ENCODE results near the gene MKX. TPM values are rescaled to one million over a fixed set of nuclear protein-coding genes. Genes with fewer than 3 reads are reported as not detected.
"Not testable (repeated sequence)": the region's sequence is repeated elsewhere in the genome, so short reads cannot be mapped to it uniquely, and the experiment has no call there.

The MKX gene
- polyA plus RNA-seq, 1 donor, result 0.40 TPM

GRCh38 chr10:27695706-27696105 is 49.9 kb downstream of the MKX start:
- Histone ChIP-seq H3K9me3 (ENCODE audit: control insufficient read depth, low read depth, low read length) (no peaks in the 10 kb centered on the region), H3K4me3 (ENCODE audit: low read length) (no peak overlapping the region), H3K27me3 (ENCODE audit: control insufficient read depth, insufficient read depth, low read length) (no peaks in the 10 kb centered on the region), H3K36me3 (ENCODE audit: control insufficient read depth, insufficient read depth, low read length) (no peaks in the 10 kb centered on the region), H3K27ac (ENCODE audit: low read length) (no peak overlapping the region), H3K4me1 (ENCODE audit: control insufficient read depth, insufficient read depth, low read length) (no peaks in the 10 kb centered on the region)
- WGBS (ENCODE audit: insufficient coverage, low lambda C conversion rate), result 43% methylated on average over 1 of the region's 2 CpGs
- no peak for DNase-seq

DNA sequence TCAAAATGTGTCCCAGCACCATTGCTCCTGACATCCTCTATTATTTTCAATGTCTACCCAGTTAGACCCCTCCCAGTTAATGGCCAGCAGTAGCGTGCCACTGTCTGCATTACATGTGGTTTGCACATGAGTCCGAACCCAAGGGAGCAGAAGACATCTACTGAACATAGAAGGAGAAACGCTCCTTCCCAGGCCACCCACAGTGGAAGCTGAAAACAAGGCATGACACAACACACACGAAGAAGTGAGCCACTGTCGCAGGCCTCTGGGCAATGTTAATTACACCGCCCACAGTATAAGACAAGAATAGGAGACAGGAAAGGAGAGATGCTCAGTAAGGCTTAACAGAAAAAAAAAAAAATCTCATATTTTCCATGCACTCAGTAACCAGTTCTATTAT is 50.5 kb downstream of the MKX start:
- Histone ChIP-seq H3K4me1 (ENCODE audit: control insufficient read depth, insufficient read depth, low read length) (no peaks in the 10 kb centered on the region), H3K4me3 (ENCODE audit: low read length) (no peak overlapping the region), H3K27ac (ENCODE audit: low read length) (no peak overlapping the region), H3K36me3 (ENCODE audit: control insufficient read depth, insufficient read depth, low read length) (no peaks in the 10 kb centered on the region), H3K9me3 (ENCODE audit: control insufficient read depth, low read depth, low read length) (no peaks in the 10 kb centered on the region), H3K27me3 (ENCODE audit: control insufficient read depth, insufficient read depth, low read length) (no peaks in the 10 kb centered on the region)
- WGBS (ENCODE audit: insufficient coverage, low lambda C conversion rate), result 90% methylated on average over 3 of the region's 6 CpGs
- DNase-seq, result no peak

DNA sequence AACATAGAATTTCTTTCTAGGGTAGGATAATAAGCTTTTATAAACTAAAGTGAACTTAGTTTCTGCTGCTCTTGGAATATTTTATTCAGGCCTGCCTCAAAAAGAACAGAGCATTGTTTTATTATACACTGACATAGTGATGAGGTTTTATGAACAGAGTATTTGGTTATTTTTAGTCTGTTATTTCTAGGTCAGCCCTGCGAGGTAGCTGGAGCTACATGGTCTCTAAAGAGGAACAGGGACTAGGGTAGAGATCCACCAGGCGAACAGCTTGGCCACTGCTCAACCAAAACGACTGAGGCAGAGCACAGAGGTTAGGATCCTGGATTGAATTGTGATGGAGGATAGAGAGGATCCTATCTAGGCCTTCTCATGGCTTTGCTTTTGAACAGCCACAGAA is 53.0 kb downstream of the MKX start:
- DNase-seq, result no peak
- no peak overlapping the region for H3K4me3 ChIP-seq (ENCODE audit: low read length)
- H3K36me3 ChIP-seq (ENCODE audit: control insufficient read depth, insufficient read depth, low read length), result no peaks in the 10 kb centered on the region
- no CpG with 5 or more reads among the region's 3 CpGs for WGBS (ENCODE audit: insufficient coverage, low lambda C conversion rate)
- no peak overlapping the region for H3K27ac ChIP-seq (ENCODE audit: low read length)
- no peaks in the 10 kb centered on the region for H3K27me3 ChIP-seq (ENCODE audit: control insufficient read depth, insufficient read depth, low read length)
- no peaks in the 10 kb centered on the region for H3K9me3 ChIP-seq (ENCODE audit: control insufficient read depth, low read depth, low read length)
- H3K4me1 ChIP-seq (ENCODE audit: control insufficient read depth, insufficient read depth, low read length), result no peaks in the 10 kb centered on the region

DNA sequence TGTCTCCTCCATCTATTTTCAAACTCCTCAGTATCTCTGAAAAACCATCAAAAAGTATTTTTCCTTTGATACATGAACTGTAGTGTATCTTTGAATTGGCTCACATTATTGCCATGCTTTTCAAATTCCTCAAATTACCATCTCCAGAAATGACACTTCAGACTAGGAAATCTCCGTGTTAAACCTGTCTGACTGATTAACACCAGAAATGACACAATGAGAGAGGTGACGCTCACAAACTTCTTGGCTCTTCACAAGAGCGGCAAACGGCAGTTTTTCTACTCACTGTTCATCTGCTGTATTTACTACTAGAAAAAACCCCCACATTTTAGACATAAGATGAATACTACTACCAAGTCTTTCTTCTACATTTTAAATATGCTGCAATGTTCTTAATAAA is 56.6 kb downstream of the MKX start:
- no peak overlapping the region for H3K4me3 ChIP-seq (ENCODE audit: low read length)
- 100% methylated on average over 1 of the region's 4 CpGs for WGBS (ENCODE audit: insufficient coverage, low lambda C conversion rate)
- no peak overlapping the region for H3K27ac ChIP-seq (ENCODE audit: low read length)
- H3K36me3 ChIP-seq (ENCODE audit: control insufficient read depth, insufficient read depth, low read length), result no peaks in the 10 kb centered on the region
- no peaks in the 10 kb centered on the region for H3K27me3 ChIP-seq (ENCODE audit: control insufficient read depth, insufficient read depth, low read length)
- no peak for DNase-seq
- H3K4me1 ChIP-seq (ENCODE audit: control insufficient read depth, insufficient read depth, low read length), result no peaks in the 10 kb centered on the region
- no peaks in the 10 kb centered on the region for H3K9me3 ChIP-seq (ENCODE audit: control insufficient read depth, low read depth, low read length)

DNA sequence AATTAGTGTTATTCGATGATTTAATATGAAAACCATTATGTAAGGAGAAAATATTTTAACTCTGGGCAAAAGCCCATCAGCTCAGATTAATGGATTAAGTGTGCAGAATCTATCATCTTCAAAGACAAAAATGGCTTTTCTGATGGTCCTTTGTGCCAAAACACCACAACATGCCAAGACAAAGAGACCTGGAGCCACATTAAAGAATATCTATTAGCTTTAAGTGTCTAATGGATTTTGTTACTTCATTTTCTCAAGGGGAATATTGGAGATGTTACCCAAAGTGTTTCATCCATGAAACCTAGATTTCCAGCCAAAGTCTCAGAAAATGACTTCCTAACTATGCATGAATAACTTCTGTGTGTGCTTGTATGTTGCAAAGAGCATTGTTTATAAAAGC is 57.3 kb downstream of the MKX start:
- H3K27ac ChIP-seq (ENCODE audit: low read length), result no peak overlapping the region
- H3K4me3 ChIP-seq (ENCODE audit: low read length), result no peak overlapping the region
- H3K9me3 ChIP-seq (ENCODE audit: control insufficient read depth, low read depth, low read length), result no peaks in the 10 kb centered on the region
- no peaks in the 10 kb centered on the region for H3K27me3 ChIP-seq (ENCODE audit: control insufficient read depth, insufficient read depth, low read length)
- H3K36me3 ChIP-seq (ENCODE audit: control insufficient read depth, insufficient read depth, low read length), result no peaks in the 10 kb centered on the region
- no peak for DNase-seq
- WGBS (ENCODE audit: insufficient coverage, low lambda C conversion rate), result no CpG with 5 or more reads among the region's 1 CpG
- no peaks in the 10 kb centered on the region for H3K4me1 ChIP-seq (ENCODE audit: control insufficient read depth, insufficient read depth, low read length)

DNA sequence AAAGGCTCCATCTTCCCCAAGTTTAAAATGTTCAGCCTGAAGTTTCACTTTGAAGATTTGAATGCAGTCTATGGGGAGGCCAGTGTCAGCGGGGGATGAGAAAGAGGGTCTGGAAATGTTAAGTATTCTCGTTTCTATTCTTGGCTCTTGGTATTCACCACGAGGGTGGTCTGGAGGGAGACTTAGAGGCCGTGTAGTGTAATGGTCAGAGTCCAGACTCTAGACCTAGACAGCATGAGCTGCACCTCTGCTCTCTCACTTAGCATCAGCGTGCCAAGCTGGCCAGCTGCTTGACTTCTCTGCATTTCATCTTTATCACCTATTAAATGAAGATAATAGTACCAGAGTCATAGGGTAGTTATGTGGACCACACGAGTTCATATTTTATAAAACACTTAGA is 57.9 kb downstream of the MKX start:
- Histone ChIP-seq H3K9me3 (ENCODE audit: control insufficient read depth, low read depth, low read length) (no peaks in the 10 kb centered on the region), H3K4me1 (ENCODE audit: control insufficient read depth, insufficient read depth, low read length) (no peaks in the 10 kb centered on the region), H3K27ac (ENCODE audit: low read length) (no peak overlapping the region), H3K4me3 (ENCODE audit: low read length) (no peak overlapping the region), H3K27me3 (ENCODE audit: control insufficient read depth, insufficient read depth, low read length) (no peaks in the 10 kb centered on the region), H3K36me3 (ENCODE audit: control insufficient read depth, insufficient read depth, low read length) (no peaks in the 10 kb centered on the region)
- 86% methylated on average over 1 of the region's 6 CpGs for WGBS (ENCODE audit: insufficient coverage, low lambda C conversion rate)
- no peak for DNase-seq

DNA sequence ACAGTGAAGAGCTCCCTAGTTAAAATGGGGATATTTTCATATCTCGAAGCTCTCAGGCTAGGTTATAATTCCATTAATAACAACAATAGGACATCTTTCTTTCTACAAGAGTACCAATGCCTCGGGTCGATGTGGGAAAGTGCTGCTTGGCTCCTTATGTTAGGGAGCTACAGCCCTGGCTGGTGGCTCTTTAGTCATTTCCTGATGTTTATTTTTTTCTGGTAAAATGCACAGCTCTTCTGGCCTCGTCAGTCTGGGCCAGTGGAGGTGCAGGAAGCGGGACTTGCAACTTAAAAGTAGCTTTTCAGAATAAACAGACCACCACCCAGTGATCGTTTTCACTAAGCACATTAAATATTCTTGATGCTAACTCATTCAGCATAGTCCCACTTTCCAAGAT is 58.3 kb downstream of the MKX start:
- DNase-seq, result no peak
- H3K27ac ChIP-seq (ENCODE audit: low read length), result no peak overlapping the region
- H3K36me3 ChIP-seq (ENCODE audit: control insufficient read depth, insufficient read depth, low read length), result no peaks in the 10 kb centered on the region

GRCh38 chr10:27685681-27686080 is 59.9 kb downstream of the MKX start:
- Histone ChIP-seq H3K27ac (ENCODE audit: low read length) (no peak overlapping the region), H3K27me3 (ENCODE audit: control insufficient read depth, insufficient read depth, low read length) (no peaks in the 10 kb centered on the region), H3K36me3 (ENCODE audit: control insufficient read depth, insufficient read depth, low read length) (no peaks in the 10 kb centered on the region), H3K4me3 (ENCODE audit: low read length) (no peak overlapping the region), H3K4me1 (ENCODE audit: control insufficient read depth, insufficient read depth, low read length) (no peaks in the 10 kb centered on the region), H3K9me3 (ENCODE audit: control insufficient read depth, low read depth, low read length) (no peaks in the 10 kb centered on the region)
- WGBS (ENCODE audit: insufficient coverage, low lambda C conversion rate), result no CpG with 5 or more reads among the region's 8 CpGs
- no peak for DNase-seq

More for the DNA sequence above, 58.3 kb downstream of the MKX start:
- H3K4me1 ChIP-seq (ENCODE audit: control insufficient read depth, insufficient read depth, low read length), result no peaks in the 10 kb centered on the region
- no peak overlapping the region for H3K4me3 ChIP-seq (ENCODE audit: low read length)
- H3K27me3 ChIP-seq (ENCODE audit: control insufficient read depth, insufficient read depth, low read length), result no peaks in the 10 kb centered on the region
- no peaks in the 10 kb centered on the region for H3K9me3 ChIP-seq (ENCODE audit: control insufficient read depth, low read depth, low read length)
- no CpG with 5 or more reads among the region's 6 CpGs for WGBS (ENCODE audit: insufficient coverage, low lambda C conversion rate)

GRCh38 chr10:27683226-27683625 is 62.4 kb downstream of the MKX start:
- no peak overlapping the region for H3K27ac ChIP-seq (ENCODE audit: low read length)
- no peak for DNase-seq
- no CpG with 5 or more reads among the region's 6 CpGs for WGBS (ENCODE audit: insufficient coverage, low lambda C conversion rate)
- no peaks in the 10 kb centered on the region for H3K9me3 ChIP-seq (ENCODE audit: control insufficient read depth, low read depth, low read length)
- no peaks in the 10 kb centered on the region for H3K36me3 ChIP-seq (ENCODE audit: control insufficient read depth, insufficient read depth, low read length)
- no peaks in the 10 kb centered on the region for H3K4me1 ChIP-seq (ENCODE audit: control insufficient read depth, insufficient read depth, low read length)
- no peak overlapping the region for H3K4me3 ChIP-seq (ENCODE audit: low read length)
- H3K27me3 ChIP-seq (ENCODE audit: control insufficient read depth, insufficient read depth, low read length), result no peaks in the 10 kb centered on the region

DNA sequence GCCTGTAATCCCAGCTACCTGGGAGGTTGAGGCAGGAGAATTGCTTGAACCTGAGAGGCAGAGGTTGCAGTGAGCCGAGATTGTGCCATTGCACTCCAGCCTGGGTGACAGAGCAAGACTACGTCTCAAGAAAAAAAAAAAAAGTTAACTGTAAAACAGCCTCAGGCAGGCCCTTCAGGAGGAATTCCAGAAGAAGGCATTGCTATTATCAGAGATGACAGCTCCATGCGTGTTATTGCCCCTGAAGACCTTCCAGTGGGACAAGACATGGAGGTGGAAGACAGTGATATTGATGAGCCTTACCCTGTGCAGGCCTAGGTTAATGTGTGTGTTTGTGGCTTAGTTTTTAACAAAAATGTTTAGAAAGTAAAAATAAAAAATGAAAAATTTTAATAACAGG is 63.8 kb downstream of the MKX start:
- not testable (repeated sequence) for H3K9me3 ChIP-seq (ENCODE audit: control insufficient read depth, low read depth, low read length); H3K27me3 ChIP-seq (ENCODE audit: control insufficient read depth, insufficient read depth, low read length); H3K27ac ChIP-seq (ENCODE audit: low read length); H3K4me3 ChIP-seq (ENCODE audit: low read length); H3K4me1 ChIP-seq (ENCODE audit: control insufficient read depth, insufficient read depth, low read length); H3K36me3 ChIP-seq (ENCODE audit: control insufficient read depth, insufficient read depth, low read length); DNase-seq
- WGBS (ENCODE audit: insufficient coverage, low lambda C conversion rate), result 57% methylated on average over 1 of the region's 3 CpGs

DNA sequence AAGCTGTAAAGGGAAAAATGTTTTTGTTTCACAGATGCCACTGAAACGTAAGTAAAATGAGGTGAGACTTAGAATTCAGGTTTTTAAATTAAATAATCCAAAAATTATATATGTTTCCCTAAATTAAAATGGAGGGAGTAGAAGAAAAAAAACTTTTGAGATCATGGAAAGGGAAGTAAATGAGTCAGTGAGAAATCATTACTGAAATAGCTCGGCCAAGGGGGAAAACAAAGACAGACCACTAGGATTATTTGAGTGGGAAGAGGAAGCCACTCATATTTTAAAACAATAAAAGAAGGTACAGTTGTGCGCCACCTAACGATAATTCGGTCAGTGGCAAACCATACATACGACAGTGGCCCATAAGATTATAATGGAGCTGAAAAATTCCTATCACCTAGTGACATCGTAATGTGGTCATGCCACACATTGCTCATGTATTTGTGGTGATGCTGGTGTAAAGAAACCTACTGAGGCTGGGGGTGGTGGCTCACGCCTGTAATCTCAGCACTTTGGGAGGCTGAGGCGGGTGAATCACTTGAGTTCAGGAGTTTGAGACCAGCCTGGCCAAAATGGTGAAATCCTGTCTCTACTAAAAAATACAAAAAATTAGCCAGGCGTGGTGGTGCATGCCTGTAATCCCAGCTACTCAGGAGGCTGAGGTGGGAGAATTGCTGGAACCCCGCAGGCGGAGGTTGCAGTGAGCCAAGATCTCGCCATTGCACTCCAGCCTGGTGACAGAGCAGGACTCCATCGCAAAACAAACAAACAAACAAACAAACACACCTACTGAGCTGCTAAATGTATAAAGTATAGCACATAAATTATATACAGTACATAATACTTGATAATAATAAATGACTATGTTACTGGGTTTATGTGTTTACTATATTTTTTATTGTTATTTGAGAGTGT is 64.7 kb downstream of the MKX start:
- Histone ChIP-seq H3K27ac (ENCODE audit: low read length) (no peak overlapping the region), H3K9me3 (ENCODE audit: control insufficient read depth, low read depth, low read length) (no peaks in the 10 kb centered on the region), H3K36me3 (ENCODE audit: control insufficient read depth, insufficient read depth, low read length) (no peaks in the 10 kb centered on the region), H3K4me3 (ENCODE audit: low read length) (no peak overlapping the region), H3K27me3 (ENCODE audit: control insufficient read depth, insufficient read depth, low read length) (no peaks in the 10 kb centered on the region), H3K4me1 (ENCODE audit: control insufficient read depth, insufficient read depth, low read length) (no peaks in the 10 kb centered on the region)
- 85% methylated on average over 3 of the region's 14 CpGs for WGBS (ENCODE audit: insufficient coverage, low lambda C conversion rate)
- DNase-seq, result no peak

All from large intestine (tissue), 3 donors.